Sigmoid colon (tissue), 7 donors: ENCODE data around the gene PDIA6. TPM values are rescaled to one million over a fixed set of nuclear protein-coding genes. Genes with fewer than 3 reads are reported as not detected.
A peak's percentile ranks its signal among the peaks of the same experiment; 100 is the strongest.

Source experiments
- DNase-seq: peaks from one replicate; pipeline ENCODE4 v3.0.0-alpha.2; 2019
- H3K27ac ChIP-seq, 4 donors: fragments of 200-600 bp; sonication (generic); one replicate each; pipeline ENCODE4 v1.5.1; 2016 to 2019; ENCODE audit warnings: mild to moderate bottlenecking in 1 of 4
- H3K27me3 ChIP-seq, 3 donors: fragments of 200-600 bp; sonication (generic); one replicate each; pipeline ENCODE4 v1.5.1; 2019; ENCODE audit warnings: mild to moderate bottlenecking in 1 of 3
- H3K36me3 ChIP-seq, 4 donors: fragments of 200-600 bp; sonication (generic); one replicate each; pipeline ENCODE4 v1.5.1; 2016 to 2019
- H3K4me1 ChIP-seq, 4 donors: fragments of 200-600 bp; sonication (generic); one replicate each; pipeline ENCODE4 v1.5.1; 2017 to 2019
- H3K4me3 ChIP-seq, 4 donors: fragments of 200-600 bp; sonication (generic); one replicate each; pipeline ENCODE4 v1.5.1; 2017 to 2019; ENCODE audit warnings: mild to moderate bottlenecking in 2 of 4, moderate library complexity in 1 of 4
- H3K9me3 ChIP-seq, 4 donors: fragments of 200-600 bp in 3 of 4; sonication (generic) in 3 of 4; one replicate each; pipeline versions ENCODE4 v1.5.1 to v1.6.1; 2013 to 2019
- EP300 ChIP-seq, 4 donors: sonication (generic); formaldehyde crosslinking; IDR thresholded peaks; one replicate each; pipeline ENCODE4 v1.6.1; 2017; ENCODE audit warnings: antibody characterized with exemption in 4 of 4
- POLR2A ChIP-seq, 2 donors: fragments of 450-650 bp; IDR thresholded peaks; one replicate each; pipeline ENCODE4 v1.6.1; 2016; ENCODE audit warnings: antibody characterized with exemption in 2 of 2, mild to moderate bottlenecking in 2 of 2, moderate library complexity in 2 of 2
- POLR2AphosphoS5 ChIP-seq, 4 donors: sonication (generic); formaldehyde crosslinking; IDR thresholded peaks; one replicate each; pipeline ENCODE4 v1.6.1; 2017; ENCODE audit warnings: antibody characterized with exemption in 4 of 4
- WGBS, 2 donors: extraction: QIAGEN DNeasy Blood & Tissue Kit; methylation state at CpG; one replicate each; pipeline ENCODE4 v1.1.7; 2013; 5-methylcytosine and 5-hydroxymethylcytosine counted together
- intact Hi-C: fragments of 100-400 bp; cut with DNase I; formaldehyde crosslinking; loops from one replicate; pipeline ENCODE4 v1.15.1; 2023
- polyA plus RNA-seq, 3 donors: library from polyadenylated mRNA; stranded (reverse); fragments of 200-250 nt; gene quantifications; one replicate each; pipeline ENCODE4 v1.2.3, GENCODE V29; 2013
- total RNA-seq, 4 donors: library from RNA; depleted of rRNA; stranded (reverse); fragments of >200 nt; gene quantifications; one replicate each; pipeline ENCODE4 v1.1.0, GENCODE V29; 2016
- TF ChIP-seq, protein P1 (sequence below), 4 experiments: fragments of 450-650 bp in 3 of 4; fragments of 200-600 bp in 1 of 4; IDR thresholded peaks; one replicate each; pipeline ENCODE4 v1.5.1; 2016 to 2019; ENCODE audit warnings: antibody characterized with exemption in 4 of 4, mild to moderate bottlenecking in 3 of 4, moderate library complexity in 2 of 4
- donor health status: healthy with polysubstance abuse.
- donor health status: Bipolar disorder and iron deficiency.
- donor health status: healthy.

The PDIA6 gene
- total and polyA plus RNA-seq, 7 donors = 31.8 to 211 (median 80.6) TPM

DNA sequence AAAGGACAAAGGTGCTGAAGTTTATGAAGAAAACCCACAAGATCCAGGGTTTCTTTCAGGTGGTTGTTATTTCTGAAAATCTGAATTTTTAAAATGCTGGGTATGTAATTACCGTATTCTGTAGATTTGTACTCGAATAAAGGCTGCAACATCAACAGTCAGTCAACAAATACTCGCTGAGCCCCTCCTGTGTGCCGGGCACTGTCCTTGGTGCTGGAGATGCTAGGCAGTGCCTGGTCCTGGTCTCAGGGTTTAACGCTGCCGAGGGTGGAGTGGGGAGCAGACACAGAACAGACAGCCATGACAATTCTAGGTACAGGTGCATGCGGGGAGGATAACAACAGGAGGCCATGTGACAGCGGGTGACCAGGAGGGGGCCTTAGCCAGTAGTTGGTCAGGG lies 27.2 kb upstream of the PDIA6 start:
- WGBS, 2 donors = 50 to 78% methylated on average over 8 of the region's 8 CpGs
- H3K27ac ChIP-seq = no peak overlapping the region
- H3K36me3 ChIP-seq = no peaks in the 10 kb centered on the region
- H3K9me3 ChIP-seq = peaks cover 0 to 12% (median 5%) of the 10 kb centered on the region in 4 donors
- no peak for DNase-seq
- H3K27me3 ChIP-seq = no peaks in the 10 kb centered on the region
- H3K4me3 ChIP-seq = no peak overlapping the region
- peaks cover 0 to 16% (median 3%) of the 10 kb centered on the region in 4 donors for H3K4me1 ChIP-seq
- intact Hi-C loops = loop anchor here (10.0 kb wide), 1 partner anchor 605 kb away; no protein-coding TSS in a partner anchor
- TF ChIP-seq POLR2AphosphoS5 (IDR thresholded peaks at IDR 0.05) (no peak), EP300 (IDR thresholded peaks at IDR 0.05) (no peak), POLR2A (IDR thresholded peaks at IDR 0.05) (no peak)
- TF ChIP-seq, protein P1, sequence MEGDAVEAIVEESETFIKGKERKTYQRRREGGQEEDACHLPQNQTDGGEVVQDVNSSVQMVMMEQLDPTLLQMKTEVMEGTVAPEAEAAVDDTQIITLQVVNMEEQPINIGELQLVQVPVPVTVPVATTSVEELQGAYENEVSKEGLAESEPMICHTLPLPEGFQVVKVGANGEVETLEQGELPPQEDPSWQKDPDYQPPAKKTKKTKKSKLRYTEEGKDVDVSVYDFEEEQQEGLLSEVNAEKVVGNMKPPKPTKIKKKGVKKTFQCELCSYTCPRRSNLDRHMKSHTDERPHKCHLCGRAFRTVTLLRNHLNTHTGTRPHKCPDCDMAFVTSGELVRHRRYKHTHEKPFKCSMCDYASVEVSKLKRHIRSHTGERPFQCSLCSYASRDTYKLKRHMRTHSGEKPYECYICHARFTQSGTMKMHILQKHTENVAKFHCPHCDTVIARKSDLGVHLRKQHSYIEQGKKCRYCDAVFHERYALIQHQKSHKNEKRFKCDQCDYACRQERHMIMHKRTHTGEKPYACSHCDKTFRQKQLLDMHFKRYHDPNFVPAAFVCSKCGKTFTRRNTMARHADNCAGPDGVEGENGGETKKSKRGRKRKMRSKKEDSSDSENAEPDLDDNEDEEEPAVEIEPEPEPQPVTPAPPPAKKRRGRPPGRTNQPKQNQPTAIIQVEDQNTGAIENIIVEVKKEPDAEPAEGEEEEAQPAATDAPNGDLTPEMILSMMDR (IDR thresholded peaks at IDR 0.05) = no peak

GRCh38 chr2:10838734-10839133 lies 26.1 kb upstream of the PDIA6 start:
- Histone ChIP-seq H3K36me3 (no peaks in the 10 kb centered on the region), H3K4me3 (no peak overlapping the region)

DNA sequence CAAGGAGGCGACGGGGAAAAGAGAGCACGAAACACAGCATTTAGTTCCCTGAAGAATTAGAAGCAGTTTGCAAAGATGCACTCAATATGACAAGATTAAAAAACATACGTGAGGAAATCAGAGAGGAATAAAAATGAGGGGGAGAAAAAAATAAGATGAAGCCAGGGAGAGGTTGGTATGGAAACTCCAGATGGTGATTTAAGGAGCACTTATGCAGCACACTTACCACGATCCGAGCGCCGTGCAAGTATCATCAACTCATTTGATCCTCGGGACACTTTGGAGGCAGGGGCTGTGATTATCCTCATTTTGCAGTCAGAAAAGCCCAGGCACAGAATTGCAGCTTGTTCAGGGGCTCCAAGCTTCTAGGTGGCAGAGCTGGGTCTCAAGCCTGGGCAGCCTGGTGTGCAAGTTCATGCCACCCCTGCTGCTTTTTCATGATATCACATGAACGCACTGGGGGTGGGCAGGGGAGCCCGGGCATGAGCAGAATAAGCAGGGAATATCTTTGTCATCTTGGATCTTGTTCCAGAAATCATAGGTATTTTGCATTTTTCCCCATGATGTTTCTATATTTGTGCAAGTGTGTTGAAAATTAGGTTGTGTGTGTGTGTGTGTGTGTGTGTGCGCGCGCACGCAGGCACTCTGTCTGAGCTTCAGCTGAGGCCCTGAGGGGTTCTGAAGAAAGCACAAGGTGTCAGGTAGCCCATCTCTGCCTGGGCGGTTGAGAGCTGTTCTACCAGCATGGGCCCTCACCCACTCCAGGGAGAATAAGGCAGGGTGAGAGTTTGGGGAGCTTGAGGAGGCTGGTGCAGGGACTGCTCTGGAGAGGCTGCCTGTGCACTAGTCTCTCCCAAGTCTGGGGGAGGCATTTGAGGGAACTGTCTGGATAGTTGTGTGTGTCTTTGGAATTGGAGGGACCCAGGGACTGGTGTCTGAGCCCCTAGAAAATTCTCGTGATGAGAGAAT lies 25.0 kb upstream of the PDIA6 start:
- Histone ChIP-seq H3K27me3 (no peaks in the 10 kb centered on the region), H3K4me1 (peaks cover 0 to 26% (median 15%) of the 10 kb centered on the region in 4 donors), H3K9me3 (peaks cover 0 to 12% (median 5%) of the 10 kb centered on the region in 4 donors), H3K4me3 (no peak overlapping the region), H3K27ac (no peak overlapping the region), H3K36me3 (no peaks in the 10 kb centered on the region)
- WGBS, 2 donors = 76 to 81% methylated on average over 17 of the region's 17 CpGs
- no peak for DNase-seq
- TF ChIP-seq, protein P1 (IDR thresholded peaks at IDR 0.05) = no peak
- TF ChIP-seq EP300 (IDR thresholded peaks at IDR 0.05) (no peak), POLR2A (IDR thresholded peaks at IDR 0.05) (no peak)
- intact Hi-C loops = loop anchor here (10.0 kb wide), 1 partner anchor 607 kb away; no protein-coding TSS in a partner anchor

More at GRCh38 chr2:10838734-10839133, 26.1 kb upstream of the PDIA6 start:
- H3K27me3 ChIP-seq = no peaks in the 10 kb centered on the region
- no peak for DNase-seq
- intact Hi-C loops = loop anchor here (10.0 kb wide), 1 partner anchor 606 kb away; no protein-coding TSS in a partner anchor
- 46 to 66% methylated on average over 3 of the region's 3 CpGs for WGBS, 2 donors
- peaks cover 0 to 21% (median 6%) of the 10 kb centered on the region in 4 donors for H3K4me1 ChIP-seq
- H3K27ac ChIP-seq = no peak overlapping the region
- TF ChIP-seq POLR2A (IDR thresholded peaks at IDR 0.05) (no peak), EP300 (IDR thresholded peaks at IDR 0.05) (no peak), POLR2AphosphoS5 (IDR thresholded peaks at IDR 0.05) (no peak)
- TF ChIP-seq, protein P1 (IDR thresholded peaks at IDR 0.05) = no peak
- peaks cover 0 to 12% (median 5%) of the 10 kb centered on the region in 4 donors for H3K9me3 ChIP-seq

DNA sequence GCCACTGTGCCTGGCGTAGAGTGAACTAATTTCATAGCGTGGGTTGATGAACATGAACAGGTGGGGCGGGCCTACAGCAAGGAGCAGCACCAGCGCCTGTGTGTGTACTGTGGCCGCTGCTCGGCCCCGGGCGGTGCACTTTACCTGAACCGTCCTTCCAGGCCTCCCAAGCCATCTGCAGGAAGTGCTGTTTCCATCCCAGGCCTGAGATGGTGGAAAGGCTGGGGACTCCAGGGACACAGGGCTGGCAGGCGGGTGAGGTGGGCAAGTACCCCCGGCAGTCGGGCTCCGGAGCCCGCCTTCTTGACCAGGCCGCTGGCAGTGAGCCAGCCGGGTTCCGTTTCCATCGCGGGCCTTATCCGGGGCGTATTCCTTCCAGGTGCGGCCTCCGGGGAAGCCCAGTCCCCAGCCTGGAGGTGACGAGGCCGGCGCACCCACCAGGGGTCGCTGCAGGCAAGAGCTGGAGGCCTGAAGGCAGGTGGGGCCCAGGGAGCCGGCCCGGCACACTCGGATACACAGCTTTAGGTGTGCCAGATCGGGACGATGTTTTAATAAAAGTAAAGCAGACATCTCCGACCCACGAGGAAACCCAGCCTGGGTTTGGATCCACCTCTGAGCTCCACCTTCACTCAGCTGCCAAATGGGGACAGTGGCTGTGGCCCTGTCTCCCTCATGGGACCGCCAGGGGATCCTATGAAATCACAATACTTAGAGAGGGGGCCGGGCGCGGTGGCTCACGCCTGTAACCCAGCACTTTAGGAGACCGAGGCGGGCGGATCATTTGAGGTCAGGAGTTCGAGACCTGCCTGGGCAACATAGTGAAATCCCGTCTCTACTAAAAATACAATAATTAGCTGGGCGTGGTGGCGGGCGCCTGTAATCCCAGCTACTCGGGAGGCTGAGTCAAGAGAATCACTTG lies 22.7 kb upstream of the PDIA6 start:
- DNase-seq = peak; percentile 85
- Histone ChIP-seq H3K4me3 (no peak overlapping the region), H3K27me3 (peaks cover 2 to 14% (median 6%) of the 10 kb centered on the region in 3 donors), H3K4me1 (peaks cover 0 to 31% (median 19%) of the 10 kb centered on the region in 4 donors), H3K27ac (no peak overlapping the region), H3K9me3 (no peaks in the 10 kb centered on the region), H3K36me3 (no peaks in the 10 kb centered on the region)
- WGBS, 2 donors = 26 to 39% methylated on average over 48 of the region's 48 CpGs
- intact Hi-C loops = loop anchor here (10.0 kb wide), 1 partner anchor 609 kb away; no protein-coding TSS in a partner anchor
- TF ChIP-seq, protein P1 (IDR thresholded peaks at IDR 0.05) = peak; percentile 35 to 85 (median 76)
- TF ChIP-seq EP300 (IDR thresholded peaks at IDR 0.05) (no peak), POLR2AphosphoS5 (IDR thresholded peaks at IDR 0.05) (no peak), POLR2A (IDR thresholded peaks at IDR 0.05) (no peak)
